Suprapubic skin (tissue), 4 donors: ENCODE measurements around the gene COL11A1. TPM values are rescaled to one million over a fixed set of nuclear protein-coding genes. Genes with fewer than 3 reads are reported as not detected.
"Not testable (repeated sequence)": the region's sequence is repeated elsewhere in the genome, so short reads cannot be mapped to it uniquely, and the experiment has no call there.

Experiments used
- DNase-seq, 2 donors: peaks; one replicate each; pipeline ENCODE4 v3.0.0-alpha.2; 2019; ENCODE audit warnings: low spot score in 2 of 2
- H3K27ac ChIP-seq: fragments of 200-600 bp; sonication (generic); one replicate; pipeline ENCODE4 v1.5.1; 2019
- H3K27me3 ChIP-seq: fragments of 200-600 bp; sonication (generic); one replicate; pipeline ENCODE4 v1.5.1; 2019
- H3K36me3 ChIP-seq: fragments of 200-600 bp; sonication (generic); one replicate; pipeline ENCODE4 v1.5.1; 2019
- H3K4me1 ChIP-seq: fragments of 200-600 bp; sonication (generic); one replicate; pipeline ENCODE4 v1.5.1; 2019
- H3K4me3 ChIP-seq: fragments of 200-600 bp; sonication (generic); one replicate; pipeline ENCODE4 v1.5.1; 2019; ENCODE audit warnings: mild to moderate bottlenecking
- H3K9me3 ChIP-seq: fragments of 200-600 bp; sonication (generic); one replicate; pipeline ENCODE4 v1.5.1; 2019
- EP300 ChIP-seq: sonication (generic); formaldehyde crosslinking; IDR thresholded peaks from one replicate; pipeline ENCODE4 v1.6.1; 2017; ENCODE audit warnings: antibody characterized with exemption
- POLR2A ChIP-seq, 2 donors: fragments of 450-650 bp; IDR thresholded peaks; one replicate each; pipeline ENCODE4 v1.6.1; 2017; ENCODE audit warnings: antibody characterized with exemption in 2 of 2, mild to moderate bottlenecking in 2 of 2, moderate library complexity in 2 of 2
- POLR2AphosphoS5 ChIP-seq, 3 donors: sonication (generic); formaldehyde crosslinking; IDR thresholded peaks; one replicate each; pipeline ENCODE4 v1.6.1; 2017; ENCODE audit warnings: antibody characterized with exemption in 3 of 3
- WGBS: methylation state at CpG from one replicate; pipeline ENCODE4 v1.1.5; 2018; 5-methylcytosine and 5-hydroxymethylcytosine counted together
- total RNA-seq, 4 donors: library from RNA; depleted of rRNA; stranded (reverse); fragments of >200 nt; gene quantifications; one replicate each; pipeline ENCODE4 v1.1.0, GENCODE V29; 2016
- TF ChIP-seq, protein P1 (sequence below), 2 donors: fragments of 200-600 bp in 1 of 2; fragments of 450-650 bp in 1 of 2; sonication (generic) in 1 of 2; IDR thresholded peaks; one replicate each; pipeline ENCODE4 v1.5.1; 2016 to 2019; ENCODE audit warnings: antibody characterized with exemption in 2 of 2, mild to moderate bottlenecking in 1 of 2, moderate library complexity in 1 of 2

Gene COL11A1
- total RNA-seq, 4 donors from 2014 or later, result 1.6 to 9.8 (median 1.8) TPM; not detected in 1

DNA sequence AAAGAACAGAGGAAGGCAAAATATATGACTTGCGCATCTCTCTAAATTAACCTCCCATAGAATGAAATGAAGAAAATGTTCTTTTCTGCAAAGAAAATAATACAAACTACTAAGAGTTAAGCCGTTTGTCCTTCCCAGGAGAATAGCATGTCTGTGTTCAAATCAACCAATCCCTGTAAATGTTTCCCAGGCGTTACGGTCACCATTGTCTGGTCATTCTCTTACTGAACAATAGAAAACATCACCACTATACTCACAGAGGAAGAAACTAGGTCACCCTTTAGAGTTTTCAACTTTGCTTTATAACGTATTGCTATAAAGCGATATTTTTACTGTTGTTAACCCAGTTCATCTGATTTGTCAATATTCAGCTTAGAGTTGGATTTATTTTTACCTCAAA, 34.1 kb downstream of the COL11A1 start:
- Histone ChIP-seq H3K9me3 (no peaks in the 10 kb centered on the region), H3K36me3 (no peaks in the 10 kb centered on the region), H3K27ac (no peak overlapping the region), H3K4me3 (no peak overlapping the region), H3K4me1 (no peaks in the 10 kb centered on the region), H3K27me3 (no peaks in the 10 kb centered on the region)
- no peak for DNase-seq
- TF ChIP-seq EP300 (no peak), POLR2AphosphoS5 (IDR thresholded peaks at IDR 0.05) (no peak), POLR2A (IDR thresholded peaks at IDR 0.05) (no peak)
- TF ChIP-seq, protein P1, sequence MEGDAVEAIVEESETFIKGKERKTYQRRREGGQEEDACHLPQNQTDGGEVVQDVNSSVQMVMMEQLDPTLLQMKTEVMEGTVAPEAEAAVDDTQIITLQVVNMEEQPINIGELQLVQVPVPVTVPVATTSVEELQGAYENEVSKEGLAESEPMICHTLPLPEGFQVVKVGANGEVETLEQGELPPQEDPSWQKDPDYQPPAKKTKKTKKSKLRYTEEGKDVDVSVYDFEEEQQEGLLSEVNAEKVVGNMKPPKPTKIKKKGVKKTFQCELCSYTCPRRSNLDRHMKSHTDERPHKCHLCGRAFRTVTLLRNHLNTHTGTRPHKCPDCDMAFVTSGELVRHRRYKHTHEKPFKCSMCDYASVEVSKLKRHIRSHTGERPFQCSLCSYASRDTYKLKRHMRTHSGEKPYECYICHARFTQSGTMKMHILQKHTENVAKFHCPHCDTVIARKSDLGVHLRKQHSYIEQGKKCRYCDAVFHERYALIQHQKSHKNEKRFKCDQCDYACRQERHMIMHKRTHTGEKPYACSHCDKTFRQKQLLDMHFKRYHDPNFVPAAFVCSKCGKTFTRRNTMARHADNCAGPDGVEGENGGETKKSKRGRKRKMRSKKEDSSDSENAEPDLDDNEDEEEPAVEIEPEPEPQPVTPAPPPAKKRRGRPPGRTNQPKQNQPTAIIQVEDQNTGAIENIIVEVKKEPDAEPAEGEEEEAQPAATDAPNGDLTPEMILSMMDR (IDR thresholded peaks at IDR 0.05), result no peak
- WGBS, result 90% methylated on average over 6 of the region's 6 CpGs

DNA sequence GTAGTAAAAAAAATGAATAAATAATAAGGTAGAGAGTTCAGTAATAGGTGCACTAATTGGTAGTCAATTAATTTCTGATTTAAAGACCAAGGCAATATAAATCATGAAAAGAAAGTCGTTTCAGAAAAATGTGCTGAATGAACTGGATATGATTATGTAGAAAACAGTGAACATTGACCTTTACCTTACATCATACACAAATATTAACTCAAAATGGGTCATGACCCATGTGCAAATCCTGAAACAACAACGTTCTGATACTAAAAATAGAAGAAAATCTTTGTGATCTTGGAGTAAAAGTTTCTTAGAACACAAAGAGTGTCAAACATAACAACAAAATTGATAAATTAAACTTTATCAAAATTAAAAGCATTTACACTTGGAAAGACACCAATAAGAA, 39.1 kb downstream of the COL11A1 start:
- no peaks in the 10 kb centered on the region for H3K9me3 ChIP-seq
- H3K36me3 ChIP-seq, result no peaks in the 10 kb centered on the region
- no peak for TF ChIP-seq POLR2AphosphoS5 (IDR thresholded peaks at IDR 0.05)
- TF ChIP-seq, protein P1 (IDR thresholded peaks at IDR 0.05), result no peak
- no peak for TF ChIP-seq EP300
- TF ChIP-seq POLR2A (IDR thresholded peaks at IDR 0.05), result no peak
- H3K4me1 ChIP-seq, result no peaks in the 10 kb centered on the region
- H3K4me3 ChIP-seq, result no peak overlapping the region
- no peaks in the 10 kb centered on the region for H3K27me3 ChIP-seq
- DNase-seq, result no peak
- no peak overlapping the region for H3K27ac ChIP-seq
- 31% methylated on average over 2 of the region's 2 CpGs for WGBS

DNA sequence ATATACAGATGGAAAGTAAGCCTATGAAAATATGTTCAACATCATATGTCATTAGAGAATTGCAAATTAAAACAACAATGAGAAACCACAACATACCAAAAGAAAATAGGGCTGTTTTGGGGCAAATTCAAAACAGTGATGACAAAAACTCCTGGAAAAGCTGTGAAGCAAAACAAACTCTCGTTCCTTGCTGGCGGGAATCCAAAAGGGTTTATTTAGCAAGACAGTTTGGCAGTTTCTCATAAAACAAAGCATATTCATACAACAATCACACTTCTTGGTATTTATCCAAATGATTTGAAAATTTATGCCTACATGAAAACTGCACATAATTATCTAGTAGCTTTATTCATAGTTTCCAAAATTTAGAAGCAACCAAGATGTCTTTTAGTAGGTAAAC, 44.4 kb downstream of the COL11A1 start:
- TF ChIP-seq POLR2AphosphoS5 (IDR thresholded peaks at IDR 0.05) (no peak), POLR2A (IDR thresholded peaks at IDR 0.05) (no peak), EP300 (no peak)
- TF ChIP-seq, protein P1 (IDR thresholded peaks at IDR 0.05), result no peak
- DNase-seq, result no peak
- H3K4me1 ChIP-seq, result no peaks in the 10 kb centered on the region

DNA sequence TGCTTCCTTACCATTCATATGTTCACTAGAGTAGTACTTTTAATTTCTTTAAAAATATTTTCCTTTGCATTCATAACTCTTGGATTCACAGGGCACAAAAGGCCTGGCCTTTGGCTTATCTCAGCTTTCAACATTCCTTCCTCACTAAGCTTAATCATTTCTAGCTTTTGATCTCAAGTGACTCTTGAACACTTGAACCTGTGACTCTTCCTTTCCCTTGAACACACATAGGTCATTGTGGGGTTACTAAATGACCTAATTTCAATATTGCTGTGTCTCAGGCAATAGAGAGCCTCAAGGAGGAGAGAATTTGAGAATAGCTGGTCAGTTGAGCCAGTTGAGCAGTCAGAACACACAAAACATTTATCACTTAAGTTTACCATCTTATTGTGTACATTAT, 49.9 kb downstream of the COL11A1 start:
- H3K27ac ChIP-seq, result no peak overlapping the region
- no peaks in the 10 kb centered on the region for H3K36me3 ChIP-seq

More for the DNA sequence above, 44.4 kb downstream of the COL11A1 start:
- Histone ChIP-seq H3K27ac (no peak overlapping the region), H3K36me3 (no peaks in the 10 kb centered on the region), H3K27me3 (no peaks in the 10 kb centered on the region), H3K9me3 (no peaks in the 10 kb centered on the region), H3K4me3 (no peak overlapping the region)
- WGBS, result 46% methylated on average over 2 of the region's 2 CpGs

DNA sequence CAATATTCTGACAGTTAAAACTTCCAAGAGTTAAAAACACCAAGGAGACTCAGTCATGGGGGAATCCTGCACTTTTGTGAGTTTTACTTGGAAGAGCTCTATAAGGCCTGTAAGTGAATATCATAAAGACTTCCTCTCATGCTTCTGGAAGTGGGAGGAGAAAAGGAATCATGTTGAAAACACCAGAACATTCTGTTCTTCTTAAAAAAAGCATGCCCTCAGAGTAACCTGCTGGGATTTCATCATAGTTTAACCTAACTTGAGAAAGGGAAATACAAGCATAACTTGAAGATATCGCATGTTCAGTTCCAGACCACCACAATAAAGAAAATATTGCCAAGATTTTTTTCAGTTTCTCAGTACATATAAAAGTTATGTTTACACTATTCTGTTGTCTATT, 51.9 kb downstream of the COL11A1 start:
- DNase-seq, result no peak
- Histone ChIP-seq H3K9me3 (no peaks in the 10 kb centered on the region), H3K4me3 (no peak overlapping the region), H3K27ac (no peak overlapping the region), H3K36me3 (no peaks in the 10 kb centered on the region), H3K4me1 (no peaks in the 10 kb centered on the region), H3K27me3 (no peaks in the 10 kb centered on the region)
- 75% methylated on average over 1 of the region's 1 CpG for WGBS
- TF ChIP-seq, protein P1 (IDR thresholded peaks at IDR 0.05), result no peak
- TF ChIP-seq POLR2AphosphoS5 (IDR thresholded peaks at IDR 0.05) (no peak), EP300 (no peak), POLR2A (IDR thresholded peaks at IDR 0.05) (no peak)

More for the DNA sequence above, 49.9 kb downstream of the COL11A1 start:
- H3K9me3 ChIP-seq, result no peaks in the 10 kb centered on the region
- no peaks in the 10 kb centered on the region for H3K4me1 ChIP-seq
- H3K27me3 ChIP-seq, result no peaks in the 10 kb centered on the region
- no peak for TF ChIP-seq POLR2A (IDR thresholded peaks at IDR 0.05)
- TF ChIP-seq, protein P1 (IDR thresholded peaks at IDR 0.05), result no peak
- no peak for TF ChIP-seq EP300
- TF ChIP-seq POLR2AphosphoS5 (IDR thresholded peaks at IDR 0.05), result no peak
- H3K4me3 ChIP-seq, result no peak overlapping the region
- DNase-seq, result no peak

DNA sequence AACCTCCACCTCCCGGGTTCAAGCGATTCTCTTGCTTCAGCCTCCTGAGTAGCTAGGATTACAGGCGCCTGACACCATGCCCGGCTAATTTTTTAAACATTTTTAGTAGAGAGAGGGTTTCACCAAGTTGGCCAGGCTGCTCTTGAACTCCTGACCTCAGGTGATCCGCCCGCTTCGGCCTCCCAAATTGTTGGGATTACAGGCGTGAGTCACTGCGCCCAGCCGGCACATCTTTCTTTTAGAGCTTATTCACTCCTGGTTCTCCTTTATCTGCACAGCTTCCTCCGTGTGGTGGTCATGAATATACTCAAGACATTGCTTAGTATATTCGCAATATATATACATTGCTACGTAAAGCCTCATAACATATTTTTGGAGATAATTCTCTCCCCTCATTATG, 80.2 kb downstream of the COL11A1 start:
- not testable (repeated sequence) for H3K4me3 ChIP-seq, H3K9me3 ChIP-seq, H3K4me1 ChIP-seq, H3K36me3 ChIP-seq, DNase-seq, H3K27me3 ChIP-seq, H3K27ac ChIP-seq
- 89% methylated on average over 13 of the region's 13 CpGs for WGBS
